KMS-11 (cell line): Measurements from ENCODE around the gene HOXB3.

Experiments
- H2AFZ ChIP-seq: fragments of 200-600 bp; sonication (generic); 2 replicates; pipeline ENCODE4 v1.6.1; 2016; ENCODE audit warnings: antibody characterized with exemption, mixed run types, low read depth
- H3K27ac ChIP-seq: fragments of 200-600 bp; sonication (generic); 2 replicates; pipeline ENCODE4 v1.6.1; 2016; ENCODE audit warnings: mild to moderate bottlenecking, mixed run types
- H3K27me3 ChIP-seq: fragments of 200-600 bp; sonication (generic); 2 replicates; pipeline ENCODE4 v1.6.1; 2017; ENCODE audit warnings: mild to moderate bottlenecking, low read depth, mixed run types, moderate library complexity; ENCODE audit not compliant: insufficient read depth
- H3K36me3 ChIP-seq: fragments of 200-600 bp; sonication (generic); 2 replicates; pipeline ENCODE4 v1.6.1; 2017; ENCODE audit warnings: mild to moderate bottlenecking, mixed run types; ENCODE audit not compliant: insufficient read depth
- H3K4me1 ChIP-seq: fragments of 200-600 bp; sonication (generic); 2 replicates; pipeline ENCODE4 v1.6.1; 2016; ENCODE audit warnings: mild to moderate bottlenecking, low read depth, mixed run types; ENCODE audit not compliant: poor library complexity, severe bottlenecking
- H3K4me2 ChIP-seq: fragments of 200-600 bp; sonication (generic); 2 replicates; pipeline ENCODE4 v1.7.0; 2016; ENCODE audit warnings: mild to moderate bottlenecking, mixed run types
- H3K4me3 ChIP-seq: fragments of 200-600 bp; sonication (generic); IDR thresholded peaks from 2 replicates; pipeline ENCODE4 v1.6.1; 2017; ENCODE audit warnings: low read depth, low read length, mixed read lengths; ENCODE audit not compliant: insufficient read depth
- H3K79me2 ChIP-seq: fragments of 200-600 bp; sonication (generic); 2 replicates; pipeline ENCODE4 v1.6.1; 2016; ENCODE audit warnings: low read depth, mixed run types; ENCODE audit not compliant: insufficient read depth
- H3K9ac ChIP-seq: fragments of 200-600 bp; sonication (generic); 2 replicates; pipeline ENCODE4 v1.6.1; 2016; ENCODE audit warnings: mild to moderate bottlenecking, mixed run types
- H4K20me1 ChIP-seq: fragments of 200-600 bp; sonication (generic); 2 replicates; pipeline ENCODE4 v1.6.1; 2016; ENCODE audit warnings: mild to moderate bottlenecking, mixed run types; ENCODE audit not compliant: insufficient read depth
- TF ChIP-seq, protein P1 (sequence below): fragments of 200-600 bp; sonication (generic); conservative IDR thresholded peaks from 2 replicates; pipeline ENCODE4 v1.6.1; 2017; ENCODE audit warnings: low read depth, mild to moderate bottlenecking, antibody characterized with exemption, low read length, moderate library complexity, mixed read lengths

HOXB3 gene

DNA sequence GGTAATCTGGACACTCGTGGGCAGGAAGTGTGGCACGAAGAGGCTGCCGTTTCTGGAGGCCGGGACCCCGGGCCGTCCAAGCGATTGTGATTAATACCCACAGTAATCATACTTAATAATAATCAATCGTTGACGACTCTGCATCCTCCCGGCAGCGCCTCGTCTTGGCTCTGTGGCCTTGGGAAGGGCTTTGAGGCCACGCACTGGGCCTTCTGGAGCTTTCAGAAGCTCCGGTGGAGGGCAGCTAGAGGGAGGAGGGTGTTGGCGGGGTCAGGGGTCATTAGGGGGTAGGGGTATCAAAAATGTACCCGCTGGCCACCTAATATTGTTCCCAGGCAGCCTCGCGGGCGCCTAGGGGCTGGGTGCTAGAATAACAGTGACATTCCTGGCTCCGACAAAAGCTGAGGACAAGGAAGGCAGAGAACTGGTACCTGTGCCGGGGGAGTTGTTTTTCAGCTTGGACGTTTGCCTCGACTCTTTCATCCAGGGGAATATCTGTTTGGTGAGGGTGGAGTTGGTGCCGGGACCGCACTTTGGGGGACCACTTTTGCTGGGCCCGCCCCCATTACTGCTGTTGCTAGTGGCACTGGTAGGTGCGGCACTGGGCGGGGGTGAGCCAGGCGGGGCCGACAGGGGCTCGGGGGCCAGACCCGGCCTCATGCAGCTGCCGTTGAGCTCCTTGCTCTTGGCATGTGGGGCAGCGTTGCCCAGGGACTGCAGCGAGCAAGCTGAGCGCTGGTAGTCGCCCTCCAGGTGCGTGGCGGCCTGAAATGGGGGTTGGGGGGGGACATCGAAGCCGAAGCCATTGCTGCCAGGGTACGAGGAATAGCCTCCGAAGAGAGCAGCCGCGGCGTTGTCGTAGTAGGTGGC is 38.2 kb downstream of the HOXB3 start:
- TF ChIP-seq, protein P1, sequence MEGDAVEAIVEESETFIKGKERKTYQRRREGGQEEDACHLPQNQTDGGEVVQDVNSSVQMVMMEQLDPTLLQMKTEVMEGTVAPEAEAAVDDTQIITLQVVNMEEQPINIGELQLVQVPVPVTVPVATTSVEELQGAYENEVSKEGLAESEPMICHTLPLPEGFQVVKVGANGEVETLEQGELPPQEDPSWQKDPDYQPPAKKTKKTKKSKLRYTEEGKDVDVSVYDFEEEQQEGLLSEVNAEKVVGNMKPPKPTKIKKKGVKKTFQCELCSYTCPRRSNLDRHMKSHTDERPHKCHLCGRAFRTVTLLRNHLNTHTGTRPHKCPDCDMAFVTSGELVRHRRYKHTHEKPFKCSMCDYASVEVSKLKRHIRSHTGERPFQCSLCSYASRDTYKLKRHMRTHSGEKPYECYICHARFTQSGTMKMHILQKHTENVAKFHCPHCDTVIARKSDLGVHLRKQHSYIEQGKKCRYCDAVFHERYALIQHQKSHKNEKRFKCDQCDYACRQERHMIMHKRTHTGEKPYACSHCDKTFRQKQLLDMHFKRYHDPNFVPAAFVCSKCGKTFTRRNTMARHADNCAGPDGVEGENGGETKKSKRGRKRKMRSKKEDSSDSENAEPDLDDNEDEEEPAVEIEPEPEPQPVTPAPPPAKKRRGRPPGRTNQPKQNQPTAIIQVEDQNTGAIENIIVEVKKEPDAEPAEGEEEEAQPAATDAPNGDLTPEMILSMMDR, result no peak
- Histone ChIP-seq H3K4me2 (no peak overlapping the region), H3K27ac (no peak overlapping the region), H2AFZ (no peak overlapping the region), H4K20me1 (no peaks in the 10 kb centered on the region), H3K79me2 (no peaks in the 10 kb centered on the region), H3K4me3 (no peak overlapping the region), H3K4me1 (no peaks in the 10 kb centered on the region), H3K27me3 (no peaks in the 10 kb centered on the region), H3K36me3 (no peaks in the 10 kb centered on the region), H3K9ac (no peak overlapping the region)

DNA sequence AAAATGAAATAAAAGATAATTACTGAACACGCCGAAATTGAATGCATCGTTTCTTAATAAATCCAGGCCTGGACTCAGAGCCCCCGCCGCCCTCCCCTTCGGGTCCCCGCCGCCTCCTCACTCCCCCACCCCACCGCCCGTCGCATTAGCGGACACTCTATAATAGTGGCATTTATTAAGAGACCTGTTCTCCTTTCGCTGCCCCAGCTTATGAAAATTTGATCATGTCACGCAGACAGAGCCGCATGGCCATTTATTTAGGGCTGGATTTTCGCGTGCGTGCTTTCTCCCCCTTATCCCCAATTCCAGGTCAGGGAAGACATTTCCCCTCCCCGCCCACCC is 38.9 kb downstream of the HOXB3 start:
- no peaks in the 10 kb centered on the region for H4K20me1 ChIP-seq
- no peak overlapping the region for H2AFZ ChIP-seq
- H3K79me2 ChIP-seq, result no peaks in the 10 kb centered on the region
- H3K36me3 ChIP-seq, result no peaks in the 10 kb centered on the region
- TF ChIP-seq, protein P1, result no peak
- no peaks in the 10 kb centered on the region for H3K27me3 ChIP-seq
- no peak overlapping the region for H3K4me3 ChIP-seq
- H3K9ac ChIP-seq, result no peak overlapping the region
- H3K4me2 ChIP-seq, result no peak overlapping the region
- no peaks in the 10 kb centered on the region for H3K4me1 ChIP-seq
- H3K27ac ChIP-seq, result no peak overlapping the region

DNA sequence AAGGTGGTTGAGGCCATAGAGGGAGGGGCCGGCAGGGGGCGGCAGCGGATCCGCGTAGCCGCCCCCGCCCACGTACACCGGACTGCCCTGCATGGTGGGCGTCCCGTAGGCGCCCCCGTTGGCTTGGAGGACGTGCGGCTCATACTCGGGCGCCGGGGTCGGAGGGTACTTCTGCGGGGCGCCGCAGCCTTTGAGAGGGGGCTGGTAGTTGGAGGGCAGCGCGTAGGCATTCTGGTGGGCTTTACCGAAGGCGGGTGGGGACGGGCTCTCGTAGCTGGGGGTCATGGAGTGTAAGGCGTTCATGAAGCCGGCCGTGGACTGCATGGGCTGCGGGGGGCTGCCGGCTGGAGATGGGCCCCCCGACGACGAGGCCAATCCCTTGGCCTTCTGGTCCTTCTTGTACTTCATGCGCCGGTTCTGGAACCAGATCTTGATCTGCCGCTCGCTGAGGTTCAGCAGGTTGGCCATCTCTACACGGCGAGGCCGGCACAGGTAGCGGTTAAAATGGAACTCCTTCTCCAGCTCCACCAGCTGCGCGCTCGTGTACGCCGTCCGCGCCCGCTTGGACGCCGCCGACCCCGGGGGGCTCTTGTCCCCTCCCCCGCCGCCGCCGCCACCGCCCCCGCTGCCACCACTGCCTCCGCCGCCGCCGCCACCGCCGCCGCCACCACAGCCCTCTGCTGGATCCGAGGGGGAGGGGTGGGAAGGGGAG is 39.4 kb downstream of the HOXB3 start:
- no peaks in the 10 kb centered on the region for H3K27me3 ChIP-seq
- no peak overlapping the region for H3K4me3 ChIP-seq

DNA sequence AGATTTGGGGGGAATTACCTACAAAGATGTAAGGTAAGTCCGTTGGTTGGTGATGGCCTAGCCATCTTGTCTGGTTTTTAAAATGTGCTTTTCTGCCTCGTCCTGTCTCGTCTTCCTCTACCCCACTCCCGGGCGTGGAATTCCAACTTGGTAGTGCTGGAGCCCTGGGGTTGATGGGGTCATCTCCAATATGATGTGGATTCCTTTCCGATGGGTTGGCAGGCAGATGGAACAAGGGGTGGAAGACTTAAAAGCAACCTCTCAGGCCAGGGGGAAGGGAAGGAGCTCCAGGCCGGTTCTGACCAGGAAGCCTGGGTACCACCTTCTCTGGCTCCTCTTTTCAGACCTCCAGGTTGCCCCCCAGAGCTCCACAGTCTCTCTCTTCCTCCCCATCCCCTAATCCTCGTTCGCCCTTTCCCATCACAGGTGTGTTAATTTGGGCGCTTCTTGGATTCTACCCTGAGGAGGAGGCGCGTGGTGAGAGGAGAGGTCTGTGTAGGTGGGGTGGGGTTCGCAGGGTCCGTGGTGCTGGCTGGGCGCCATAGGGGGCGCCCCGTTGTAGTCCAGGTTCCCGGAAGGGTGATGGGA is 40.0 kb downstream of the HOXB3 start:
- Histone ChIP-seq H3K27me3 (no peaks in the 10 kb centered on the region), H3K4me2 (no peak overlapping the region), H3K79me2 (no peaks in the 10 kb centered on the region), H3K27ac (no peak overlapping the region), H3K4me1 (no peaks in the 10 kb centered on the region), H3K36me3 (no peaks in the 10 kb centered on the region), H4K20me1 (no peaks in the 10 kb centered on the region), H3K4me3 (no peak overlapping the region), H3K9ac (no peak overlapping the region), H2AFZ (no peak overlapping the region)
- TF ChIP-seq, protein P1, result no peak

More for the DNA sequence above, 39.4 kb downstream of the HOXB3 start:
- Histone ChIP-seq H3K27ac (no peak overlapping the region), H3K9ac (no peak overlapping the region), H2AFZ (no peak overlapping the region), H3K4me2 (no peak overlapping the region), H3K4me1 (no peaks in the 10 kb centered on the region), H3K79me2 (no peaks in the 10 kb centered on the region), H4K20me1 (no peaks in the 10 kb centered on the region), H3K36me3 (no peaks in the 10 kb centered on the region)
- TF ChIP-seq, protein P1, result no peak
